NCI-H2171 treated with DMSO at 0.1 percent for 48 hours (cell line): ENCODE data around the gene FOXJ1.

Experiments used
- DNase-seq: peaks from one replicate; lab custom pipeline; 2025; lab: John Stamatoyannopoulos, UW

Gene FOXJ1

DNA sequence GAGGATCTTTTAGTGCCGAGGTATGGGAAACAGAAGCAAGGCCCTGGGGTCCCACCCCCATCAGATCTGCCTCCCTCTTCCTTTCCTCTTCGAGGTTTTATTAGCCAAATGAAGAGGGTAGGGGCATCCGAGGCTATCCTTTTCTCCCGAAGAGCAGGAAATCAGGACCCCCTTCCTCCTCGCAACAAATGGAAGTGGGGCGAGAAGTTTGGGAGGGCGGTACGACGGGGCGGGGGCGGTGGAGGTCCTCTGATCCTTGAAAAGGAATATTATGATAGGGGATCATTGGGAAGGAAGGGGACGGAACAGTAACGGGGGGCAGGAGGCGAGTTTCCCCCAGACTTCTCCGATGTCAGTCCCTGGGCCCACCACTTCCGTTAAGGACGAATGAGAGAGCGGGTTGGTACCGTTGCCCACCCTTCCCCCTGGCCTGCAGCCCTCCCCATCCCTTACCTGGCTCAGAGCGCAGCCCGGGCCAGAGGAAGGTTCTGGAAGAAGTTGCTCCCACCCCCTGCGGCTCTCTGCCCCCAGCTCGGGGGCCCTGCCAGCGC is 309 bp downstream of the FOXJ1 start:
- no peak for DNase-seq

DNA sequence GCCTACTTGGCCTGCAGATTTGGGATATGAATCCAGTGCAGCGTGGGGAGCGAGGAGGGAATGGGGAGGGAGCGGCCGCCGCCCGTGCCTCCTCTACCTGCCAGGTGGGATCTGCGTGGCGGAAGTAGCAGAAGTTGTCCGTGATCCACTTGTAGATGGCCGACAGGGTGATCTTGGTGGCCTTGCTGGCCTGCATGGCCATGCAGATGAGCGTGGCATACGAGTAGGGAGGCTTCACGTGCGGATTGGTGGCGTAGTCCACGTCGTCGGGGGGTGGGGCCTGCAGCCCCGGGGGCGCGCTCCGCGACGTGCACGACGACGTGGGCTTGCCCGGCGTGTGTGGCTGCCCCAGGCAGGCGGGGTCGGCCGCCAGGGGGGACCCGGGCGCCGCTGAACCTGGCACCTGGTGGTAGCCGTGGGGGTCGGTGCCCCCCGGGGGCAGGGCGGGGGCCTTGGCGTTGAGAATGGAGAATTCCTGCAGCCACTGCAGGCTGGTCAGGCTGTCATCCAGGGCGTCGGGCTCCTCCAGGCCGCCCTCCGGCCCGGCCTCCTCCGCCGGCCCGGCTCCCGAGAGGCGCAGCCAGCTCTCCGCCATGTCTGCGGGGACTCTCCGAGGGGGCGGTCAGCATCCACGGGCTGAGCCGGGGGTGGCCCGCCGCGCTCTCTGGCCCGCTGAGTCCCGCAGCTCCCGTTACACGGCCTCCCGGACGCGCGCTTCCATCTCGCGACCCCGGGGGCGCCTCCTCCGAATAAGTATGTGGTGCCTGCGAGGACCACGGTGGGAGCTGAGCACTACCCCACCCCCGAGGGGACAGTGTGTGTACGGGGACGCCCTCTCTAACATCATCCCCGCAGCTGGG is 1.0 kb downstream of the FOXJ1 start:
- no peak for DNase-seq

DNA sequence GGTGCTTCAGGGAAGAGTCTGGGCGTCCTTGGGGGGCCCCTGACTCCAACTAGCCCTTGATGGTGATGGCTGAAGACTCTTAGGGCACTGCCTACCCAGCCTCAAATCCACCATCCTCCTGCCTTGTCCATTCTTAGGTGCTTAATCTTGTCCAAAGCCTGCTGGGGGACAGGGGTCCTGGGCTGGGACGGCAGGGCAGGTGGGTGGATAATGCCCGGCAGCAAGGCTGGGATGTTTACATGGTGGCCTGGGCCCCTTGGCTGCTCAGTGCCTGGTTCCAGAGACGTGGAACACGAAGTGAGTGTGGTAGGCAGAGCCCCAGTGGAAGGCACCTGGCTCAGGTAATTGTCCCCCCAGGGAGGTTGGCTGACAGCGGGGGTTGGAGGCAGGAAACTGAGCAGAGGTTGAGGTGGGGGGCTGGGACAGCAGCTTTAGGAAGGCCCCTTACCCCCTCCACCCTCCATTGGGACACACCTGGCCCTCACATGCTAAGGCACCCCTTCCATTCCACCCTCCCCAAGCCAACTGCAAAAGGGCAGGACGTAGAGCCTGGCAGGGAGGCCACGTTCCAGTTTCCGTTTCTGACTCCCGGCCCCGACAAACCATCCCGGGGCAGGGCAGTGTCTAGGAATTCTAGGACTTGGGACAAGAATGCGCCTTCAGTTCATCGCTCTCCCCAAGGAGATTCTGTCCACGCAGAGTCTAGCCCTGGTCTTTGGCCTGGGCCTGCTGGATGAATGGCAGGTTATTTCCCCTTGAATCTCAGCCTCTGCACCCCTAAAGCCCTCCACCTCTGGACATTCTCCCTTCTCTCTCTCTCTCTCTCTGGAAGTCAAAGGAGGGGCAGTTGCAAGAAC is 1.9 kb downstream of the FOXJ1 start:
- no peak for DNase-seq

DNA sequence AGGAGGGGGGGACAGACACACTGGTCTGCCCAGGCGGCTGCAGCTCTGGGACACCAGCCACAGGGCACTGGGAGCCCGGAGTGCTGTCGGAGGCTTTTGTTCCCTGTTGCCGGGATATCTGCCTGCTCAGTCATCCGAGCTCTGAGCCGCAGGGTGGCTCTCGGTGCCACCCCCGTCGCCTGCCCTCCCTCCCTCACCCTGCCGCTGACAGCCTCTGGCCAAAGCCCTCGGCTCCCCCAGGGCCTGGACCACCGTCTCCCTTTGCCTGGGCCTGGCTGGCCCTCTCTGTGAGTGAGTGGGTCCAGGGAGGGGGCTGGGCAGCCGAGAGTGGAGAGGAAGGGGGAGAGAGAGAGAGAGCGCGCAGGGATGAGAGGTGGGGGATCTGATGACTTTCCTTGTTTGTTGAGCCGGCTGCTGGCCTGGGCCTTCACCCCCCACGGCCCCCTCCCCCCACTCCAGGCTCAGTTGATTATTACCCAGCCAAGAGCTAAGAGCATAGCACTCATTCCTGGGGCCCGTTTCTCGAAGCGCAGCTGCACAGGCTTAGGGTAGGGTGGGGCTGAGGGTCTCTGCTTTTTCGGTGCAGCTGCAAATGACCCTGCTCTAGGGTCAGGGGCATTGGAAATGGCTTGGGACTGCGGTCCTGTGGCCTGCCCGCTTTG is 2.7 kb downstream of the FOXJ1 start:
- DNase-seq, result no peak

DNA sequence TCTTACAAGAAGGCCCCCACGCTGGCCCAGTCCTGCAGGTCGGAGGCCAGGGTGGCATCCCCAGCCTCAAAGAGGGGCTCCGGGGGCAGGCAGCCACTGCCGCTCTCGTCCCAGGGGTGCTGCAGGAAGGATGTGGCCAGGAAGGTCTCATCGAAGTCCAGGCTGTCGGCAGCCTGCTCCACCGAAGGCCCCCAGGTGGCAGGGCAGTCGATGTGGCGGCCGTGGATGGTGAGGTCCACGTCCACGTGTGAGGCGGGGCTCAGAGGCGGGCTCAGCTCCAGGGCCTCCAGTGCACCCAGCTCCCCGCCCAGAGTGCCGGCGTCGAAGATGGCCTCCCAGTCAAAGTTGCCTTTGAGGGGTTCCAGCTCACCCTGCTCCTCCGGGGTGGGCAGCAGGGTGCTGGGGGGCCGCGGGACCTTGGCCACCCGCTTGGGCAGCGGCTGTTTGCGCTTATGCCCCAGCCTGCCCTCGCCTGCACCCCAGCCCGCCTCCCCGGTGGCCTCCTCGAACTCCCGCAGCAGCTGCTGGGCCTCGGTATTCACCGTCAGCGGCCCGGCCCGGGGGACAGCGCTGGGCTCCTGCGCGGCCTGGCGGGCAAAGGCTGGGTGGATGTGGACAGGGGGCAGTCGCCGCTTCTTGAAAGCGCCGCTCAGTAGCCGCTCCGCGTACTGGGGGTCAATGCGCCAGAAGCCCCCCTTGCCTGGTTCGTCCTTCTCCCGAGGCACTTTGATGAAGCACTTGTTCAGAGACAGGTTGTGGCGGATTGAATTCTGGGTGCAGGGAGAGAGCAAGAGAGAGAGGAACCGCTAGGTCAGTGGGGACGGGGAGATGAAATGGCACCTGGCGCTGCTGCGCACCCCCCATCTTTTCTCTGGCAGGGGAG is 3.5 kb downstream of the FOXJ1 start:
- DNase-seq, result peak; percentile 24

DNA sequence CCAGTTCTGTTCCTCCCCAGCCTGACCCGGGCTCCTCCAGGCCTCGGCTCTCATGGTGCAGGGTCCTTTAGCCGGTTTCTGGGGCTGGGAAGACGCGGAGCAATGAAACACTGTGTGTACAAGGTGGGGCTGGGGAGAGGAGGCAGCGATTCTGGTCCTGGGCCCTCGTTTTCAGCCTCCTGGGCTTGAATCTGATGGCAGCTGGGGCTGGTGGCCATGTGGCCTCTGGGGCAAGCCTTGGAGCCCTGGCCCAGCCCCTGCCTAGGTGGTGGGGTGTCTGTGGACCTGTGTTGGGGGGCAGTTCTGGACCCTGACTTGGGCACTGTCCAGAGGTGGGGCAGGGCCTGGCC is 4.1 kb downstream of the FOXJ1 start:
- DNase-seq, result no peak

DNA sequence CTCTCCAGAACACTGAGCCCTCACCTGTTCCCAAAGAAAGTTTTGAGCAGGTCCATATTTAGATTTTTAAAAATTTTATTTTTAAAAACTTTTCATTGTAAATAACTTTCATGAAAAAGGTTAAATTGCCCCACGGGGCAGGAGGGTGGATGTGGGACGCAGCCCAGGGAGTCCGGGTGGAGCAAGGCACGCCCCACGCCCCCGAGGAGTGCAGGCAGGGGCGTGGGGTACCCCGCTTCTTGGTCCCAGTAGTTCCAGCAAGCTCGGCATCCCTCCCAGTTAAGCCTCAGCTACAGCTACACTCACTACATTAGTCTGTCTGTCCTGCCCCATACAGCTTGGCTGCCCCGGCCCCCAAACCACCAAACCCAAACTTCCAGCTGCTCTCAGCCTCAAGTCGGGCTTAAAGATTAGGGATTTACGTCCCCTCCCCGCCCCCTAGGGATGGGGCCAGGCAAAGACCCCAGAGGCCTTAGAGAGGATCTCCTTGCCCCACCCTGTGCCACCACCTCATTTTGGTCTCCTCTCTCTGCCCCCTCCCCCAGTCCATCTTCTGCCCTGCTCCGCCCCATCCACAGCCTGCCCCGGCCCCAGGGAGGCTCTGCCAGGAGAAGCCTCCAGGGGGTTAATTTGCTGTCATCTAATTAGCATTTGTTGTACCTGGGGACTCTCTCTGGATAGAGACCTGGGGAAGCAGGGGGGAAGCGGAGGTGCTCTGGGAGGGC is 4.6 kb downstream of the FOXJ1 start:
- peak; percentile 34 for DNase-seq

DNA sequence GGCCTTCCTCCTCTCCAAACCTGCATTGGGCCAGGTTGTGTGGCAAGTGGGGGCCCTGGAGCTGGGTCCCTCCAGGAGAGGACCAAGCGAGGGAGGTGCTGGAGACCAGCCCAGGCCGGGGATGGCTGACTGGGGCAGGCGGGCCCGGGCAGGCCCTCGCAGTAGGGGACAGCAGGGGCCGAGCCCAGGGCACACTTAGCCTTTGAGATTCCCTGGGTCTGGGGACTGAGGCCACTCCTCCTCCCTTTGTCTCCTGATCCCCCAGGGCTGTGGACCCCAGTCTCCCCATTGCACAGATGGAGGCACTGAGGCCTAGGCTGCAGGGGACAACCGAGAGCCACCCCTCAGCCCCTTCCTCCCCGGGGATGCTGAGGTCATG is 5.2 kb downstream of the FOXJ1 start:
- DNase-seq, result no peak

DNA sequence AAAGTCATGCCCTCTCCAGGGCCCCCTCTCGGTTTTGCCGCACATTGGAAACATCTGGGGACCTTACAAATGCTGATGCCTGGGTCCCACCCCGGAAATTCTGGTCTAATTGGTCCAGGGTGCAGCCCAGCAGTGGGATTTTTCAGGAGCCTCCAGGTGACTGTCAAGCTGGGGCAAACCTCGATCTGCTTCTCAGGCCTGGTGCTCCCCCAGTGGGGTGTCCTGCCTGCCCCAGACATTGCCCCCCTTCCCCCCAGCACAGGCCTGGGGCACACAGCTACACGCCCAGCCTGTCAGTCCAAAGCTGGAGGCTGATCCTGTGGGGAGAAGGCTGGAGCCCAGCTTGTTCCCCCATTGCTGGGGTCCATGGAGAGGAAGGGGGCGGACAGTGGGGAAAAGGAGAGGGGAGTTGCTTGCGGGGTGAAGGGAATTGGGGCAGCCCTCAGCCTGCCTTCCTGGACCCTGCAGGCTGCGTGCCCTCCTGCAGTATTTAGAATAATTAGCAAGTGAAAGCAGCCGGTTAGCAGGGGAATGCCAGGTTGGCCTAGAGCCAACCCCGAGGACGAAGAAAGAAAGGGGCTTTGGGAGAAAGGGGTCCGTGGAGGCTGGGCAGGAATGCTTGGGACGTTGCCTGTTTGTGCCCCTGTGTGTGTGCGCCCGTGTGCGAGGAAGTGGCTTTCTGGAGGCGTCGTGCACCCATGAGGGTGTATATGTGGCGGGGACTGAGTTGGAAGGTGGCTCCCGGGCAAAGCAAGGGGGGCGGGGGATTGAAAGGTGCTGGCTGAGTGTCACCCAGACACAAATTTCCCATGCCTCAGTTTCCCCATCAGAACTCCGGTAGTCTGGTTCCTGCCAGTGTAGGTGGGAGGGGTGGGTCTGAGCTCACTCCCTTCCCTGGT is 5.9 kb downstream of the FOXJ1 start:
- DNase-seq, result no peak

DNA sequence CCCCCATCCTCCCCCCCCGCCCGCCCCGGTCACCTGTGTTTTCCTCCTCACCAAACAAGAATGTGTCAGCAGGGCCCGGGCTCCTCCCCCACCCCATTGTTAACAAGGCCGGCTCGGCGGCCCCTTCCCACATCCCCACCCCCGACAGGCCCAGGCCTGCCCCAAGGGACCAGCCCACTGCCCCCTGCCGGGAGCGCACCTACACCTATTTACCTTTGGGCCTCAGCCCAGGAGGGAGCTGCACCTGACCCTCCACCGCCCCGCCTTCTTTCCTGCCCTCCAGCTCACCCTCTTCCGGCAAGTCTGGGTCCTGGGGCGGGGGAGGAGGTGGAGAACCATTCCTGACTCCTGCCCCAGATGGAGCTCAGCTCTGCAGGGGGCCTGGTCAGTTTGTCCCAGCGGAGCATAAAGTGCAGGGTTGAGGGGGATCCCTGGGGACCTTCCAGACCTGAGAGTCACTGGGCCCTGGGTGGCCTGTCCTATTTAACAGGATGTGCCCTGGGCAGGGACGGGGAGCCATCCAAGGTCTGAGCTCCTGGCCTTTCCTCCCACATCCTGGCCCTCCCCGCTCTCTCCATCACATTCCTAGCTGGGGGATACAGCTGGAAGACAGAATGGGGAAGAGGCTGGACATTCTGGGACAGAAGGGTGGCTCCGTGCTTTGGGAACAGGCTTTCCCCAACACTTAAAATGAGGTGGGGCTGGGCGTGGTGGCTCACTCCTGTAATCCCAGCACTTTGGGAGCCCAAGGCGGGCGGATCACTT is 8.3 kb downstream of the FOXJ1 start:
- DNase-seq, result peak; percentile 33

DNA sequence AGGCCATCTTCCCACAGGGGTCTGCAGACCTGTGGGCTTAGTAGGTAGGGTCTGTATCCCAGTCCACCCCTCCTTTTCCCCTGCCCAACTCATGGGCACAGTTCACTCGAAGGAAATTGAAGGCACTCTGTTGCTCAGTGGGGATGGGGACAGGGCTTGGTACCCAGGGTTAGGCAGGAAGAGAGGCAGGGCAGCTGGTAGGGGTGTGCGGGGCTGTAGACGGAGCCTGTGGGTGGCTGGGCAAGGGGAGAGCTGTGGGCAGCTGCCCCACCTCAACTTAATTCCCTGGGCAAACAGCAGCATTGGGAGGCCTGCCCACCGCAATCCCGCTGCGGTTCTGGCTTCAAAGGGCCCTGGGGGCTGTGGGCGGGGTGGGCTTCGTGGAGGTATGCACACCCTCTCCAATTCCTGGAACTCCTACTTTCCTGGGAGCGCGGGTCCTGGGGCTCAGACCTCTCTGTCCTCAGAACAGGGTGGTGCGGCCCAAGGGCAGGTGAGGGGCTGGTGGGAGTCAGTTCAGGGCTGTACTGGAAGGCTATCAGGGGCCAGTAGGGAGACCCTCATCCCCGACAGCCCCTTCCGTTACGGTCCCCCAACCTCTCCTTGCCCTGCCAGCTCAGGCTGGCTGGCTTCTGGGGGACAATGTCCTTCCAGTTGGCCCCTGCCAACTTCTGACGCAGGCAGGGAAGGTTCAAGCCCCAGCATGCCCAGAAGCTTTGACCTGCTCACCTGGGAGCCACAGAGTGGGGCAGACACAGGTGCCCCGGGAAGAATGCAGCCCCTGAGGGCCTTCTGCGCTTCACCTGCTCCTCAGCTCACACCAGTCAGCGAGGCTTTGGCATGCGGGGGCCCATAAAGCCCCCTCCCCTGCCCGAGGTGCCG is 9.1 kb downstream of the FOXJ1 start:
- no peak for DNase-seq

DNA sequence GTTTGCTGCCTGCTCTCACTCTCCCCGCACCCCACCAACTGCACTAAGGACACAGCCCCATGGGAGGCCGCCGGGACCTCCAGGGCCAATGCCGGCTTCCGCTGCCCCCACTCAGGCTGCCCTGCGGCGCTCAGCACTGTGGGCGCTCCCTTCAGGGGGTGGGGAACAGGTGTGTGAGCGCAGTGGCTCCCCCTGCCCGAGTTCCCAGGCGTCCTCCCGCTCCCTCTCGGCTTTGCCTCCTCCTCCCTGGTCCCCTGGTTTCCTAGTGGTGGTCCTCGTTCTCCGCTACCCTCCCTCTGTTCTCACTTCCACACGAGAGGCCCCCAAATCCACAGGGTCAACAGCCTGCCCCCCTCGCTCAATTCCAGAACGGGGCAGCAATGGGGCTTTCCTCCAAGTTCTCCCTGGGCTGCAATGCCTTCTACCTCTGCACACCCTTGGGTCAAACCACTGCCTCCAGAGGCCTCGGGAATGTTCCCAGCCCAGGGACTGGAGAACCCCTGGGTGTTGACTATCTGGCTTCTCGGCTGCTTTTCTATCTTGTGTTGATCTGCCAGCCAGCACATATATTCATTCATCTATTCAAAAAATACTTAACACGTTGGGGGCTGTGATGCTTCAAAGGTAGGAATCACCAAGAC is 9.9 kb downstream of the FOXJ1 start:
- DNase-seq, result no peak

DNA sequence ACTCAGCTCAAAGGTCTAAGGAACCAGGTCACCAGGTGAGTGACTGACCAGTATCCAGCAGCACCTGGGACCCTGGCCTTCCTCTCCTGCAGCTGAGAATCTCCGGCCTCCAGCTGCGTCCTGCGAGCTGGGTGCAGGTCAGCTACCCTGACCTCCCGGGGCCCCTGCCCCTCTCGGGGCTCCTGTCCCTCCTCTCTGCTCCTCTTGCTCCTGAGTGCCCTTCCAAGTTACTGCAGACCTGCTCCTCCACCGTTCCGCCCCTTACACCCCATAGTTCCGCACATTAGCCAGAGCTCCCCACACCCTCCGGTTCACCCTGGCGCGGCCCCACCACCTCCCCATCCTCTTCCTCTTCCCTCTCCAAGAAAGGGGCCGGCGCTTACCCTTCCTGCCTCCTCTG is 10.6 kb downstream of the FOXJ1 start:
- DNase-seq, result no peak

DNA sequence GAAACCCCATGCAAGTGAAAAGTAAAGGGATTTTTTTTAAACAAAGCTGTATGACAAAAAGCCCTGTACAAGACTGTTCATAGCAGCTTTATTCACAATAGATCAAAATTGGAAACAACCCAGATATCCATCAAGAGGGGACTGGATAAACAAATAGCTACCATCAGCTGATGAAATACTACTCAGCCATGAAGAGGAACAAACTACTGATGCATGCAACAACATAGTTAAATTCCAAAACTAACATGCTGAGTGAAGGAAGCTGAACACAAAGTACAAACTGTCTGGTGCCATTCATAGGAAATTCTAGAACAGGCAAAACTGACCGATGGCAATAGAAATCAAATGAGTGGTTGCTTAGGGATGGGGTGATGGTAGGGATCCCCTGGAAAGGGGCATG is 15.1 kb downstream of the FOXJ1 start:
- DNase-seq, result no peak

DNA sequence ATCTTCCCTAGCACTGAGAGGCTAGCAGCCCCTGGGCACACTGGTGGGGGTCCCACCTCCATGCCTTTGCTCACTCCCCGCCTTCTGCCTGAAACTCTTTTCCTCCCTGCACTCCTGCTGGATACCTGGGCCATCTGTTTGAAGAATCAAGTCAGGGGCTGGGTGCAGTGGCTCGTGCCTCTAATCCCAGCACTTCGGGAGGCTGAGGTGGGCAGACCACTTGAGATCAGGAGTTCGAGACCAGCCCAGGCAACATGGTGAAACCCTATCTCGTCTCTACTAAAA is 15.7 kb downstream of the FOXJ1 start:
- DNase-seq, result no peak

DNA sequence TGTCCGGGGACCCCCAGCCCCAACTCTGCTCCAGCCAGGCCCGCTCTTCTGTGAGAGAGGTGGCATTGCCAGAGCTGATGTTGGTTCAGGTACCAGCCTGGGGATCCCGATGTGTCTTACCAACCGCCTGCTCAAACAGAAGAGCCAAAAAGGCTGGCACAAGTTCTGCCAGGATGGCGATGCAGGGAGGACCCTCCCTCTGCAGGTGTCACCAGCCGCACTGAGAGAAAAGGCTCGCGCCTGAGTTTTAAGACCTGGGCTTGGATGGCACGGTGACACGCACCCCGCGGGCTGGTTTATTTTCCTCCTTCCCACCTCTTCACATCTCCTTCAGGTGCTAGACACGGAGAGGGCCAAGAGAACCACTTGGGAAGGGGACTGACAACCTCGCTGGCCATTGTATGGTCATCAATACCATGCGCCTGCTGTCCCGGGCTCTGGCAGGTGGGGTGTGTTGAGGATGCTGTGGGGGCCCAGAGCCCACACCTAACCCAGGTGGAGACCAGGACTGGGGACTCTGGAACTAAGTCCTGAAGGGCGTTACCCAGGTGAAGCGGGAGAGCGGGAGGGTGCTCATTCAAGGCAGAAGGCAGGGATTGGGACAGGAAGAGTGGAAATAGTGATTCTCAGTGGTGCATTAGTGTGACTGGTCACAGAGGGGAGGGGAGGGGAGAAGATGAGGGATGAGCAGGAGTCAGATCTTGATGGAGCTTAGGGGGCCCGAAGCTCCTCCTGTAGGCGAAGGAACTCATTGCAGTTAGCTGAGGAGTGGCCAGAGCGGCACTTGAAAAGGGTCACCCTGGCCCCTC is 16.3 kb downstream of the FOXJ1 start:
- DNase-seq, result no peak
